Mesendoderm (in vitro differentiated cells): ENCODE measurements around the gene TMPRSS3.

ENCODE experiments used
- DNase-seq: peaks from one replicate; pipeline ENCODE4 v3.0.0; 2013
- H2AK5ac ChIP-seq: 2 replicates; pipeline ENCODE4 v1.6.1; 2013; ENCODE audit warnings: low read length, inconsistent platforms
- H2BK120ac ChIP-seq: 2 replicates; pipeline ENCODE4 v1.6.1; 2013; ENCODE audit warnings: low read depth, mild to moderate bottlenecking, low read length, moderate library complexity, mixed read lengths
- H2BK15ac ChIP-seq: replicated peaks from 2 replicates; pipeline ENCODE4 v1.6.1; 2013; ENCODE audit warnings: low read depth, mild to moderate bottlenecking, moderate library complexity
- H2BK5ac ChIP-seq: 2 replicates; pipeline ENCODE4 v1.6.1; 2013; ENCODE audit warnings: low read length, inconsistent platforms
- H3K18ac ChIP-seq: 2 replicates; pipeline ENCODE4 v1.6.1; 2013; ENCODE audit warnings: mild to moderate bottlenecking, low read length, mixed read lengths
- H3K23ac ChIP-seq: one replicate; pipeline ENCODE4 v1.6.1; 2013; ENCODE audit warnings: low read length
- H3K27ac ChIP-seq: 2 replicates; pipeline ENCODE4 v1.5.1; 2013; ENCODE audit warnings: low read depth, mild to moderate bottlenecking, inconsistent platforms, low read length, moderate library complexity
- H3K27me3 ChIP-seq: 2 replicates; pipeline ENCODE4 v1.6.1; 2013; ENCODE audit warnings: low read length, control low read depth, mild to moderate bottlenecking, inconsistent platforms; ENCODE audit not compliant: insufficient read depth, poor library complexity
- H3K36me3 ChIP-seq: 2 replicates; pipeline ENCODE4 v1.6.1; 2013; ENCODE audit warnings: low read length, inconsistent platforms; ENCODE audit not compliant: control insufficient read depth, insufficient read depth
- H3K4ac ChIP-seq: one replicate; pipeline ENCODE4 v1.6.1; 2013; ENCODE audit warnings: low read depth, mild to moderate bottlenecking, low read length, moderate library complexity
- H3K4me1 ChIP-seq: 2 replicates; pipeline ENCODE4 v1.6.1; 2013; ENCODE audit warnings: low read depth, low read length, inconsistent platforms; ENCODE audit not compliant: control insufficient read depth
- H3K4me2 ChIP-seq: 2 replicates; pipeline ENCODE4 v1.6.1; 2013; ENCODE audit warnings: low read length
- H3K4me3 ChIP-seq: 2 replicates; pipeline ENCODE4 v1.5.1; 2013; ENCODE audit warnings: mild to moderate bottlenecking, low read length
- H3K56ac ChIP-seq: one replicate; pipeline ENCODE4 v1.6.1; 2013; ENCODE audit warnings: low read length
- H3K79me1 ChIP-seq: 2 replicates; pipeline ENCODE4 v1.6.1; 2013; ENCODE audit warnings: low read length, inconsistent platforms
- H3K79me2 ChIP-seq: 2 replicates; pipeline ENCODE4 v1.6.1; 2013; ENCODE audit warnings: mild to moderate bottlenecking, low read length; ENCODE audit not compliant: control insufficient read depth, insufficient read depth
- H3K9ac ChIP-seq: 2 replicates; pipeline ENCODE4 v1.6.1; 2013; ENCODE audit warnings: low read length, inconsistent platforms
- H4K5ac ChIP-seq: one replicate; pipeline ENCODE4 v1.6.1; 2013; ENCODE audit warnings: low read length
- H4K8ac ChIP-seq: one replicate; pipeline ENCODE4 v1.6.1; 2013; ENCODE audit warnings: low read depth, mild to moderate bottlenecking, control low read depth, low read length, moderate library complexity
- WGBS: extraction: QIAGEN DNeasy Blood & Tissue Kit; methylation state at CpG from one replicate; pipeline ENCODE4 v1.1.7; 2013; ENCODE audit warnings: low lambda C conversion rate, missing lambda C conversion rate; ENCODE audit not compliant: insufficient coverage; ENCODE audit errors: extremely low coverage; 5-methylcytosine and 5-hydroxymethylcytosine counted together

Gene TMPRSS3

GRCh38 chr21:42388740-42389448, 7.0 kb downstream of the TMPRSS3 start:
- H4K5ac ChIP-seq, result no peak overlapping the region
- DNase-seq, result no peak
- WGBS, result no CpG with 5 or more reads among the region's 20 CpGs
- H3K9ac ChIP-seq, result no peak overlapping the region
- H2BK5ac ChIP-seq, result no peak overlapping the region
- no peaks in the 10 kb centered on the region for H3K4me1 ChIP-seq
- H3K4ac ChIP-seq, result no peak overlapping the region
- H2BK120ac ChIP-seq, result no peak overlapping the region
- no peak overlapping the region for H2BK15ac ChIP-seq
- no peaks in the 10 kb centered on the region for H3K79me1 ChIP-seq
- no peak overlapping the region for H3K4me2 ChIP-seq
- H3K36me3 ChIP-seq, result no peaks in the 10 kb centered on the region
- H3K27ac ChIP-seq, result no peak overlapping the region
- no peak overlapping the region for H2AK5ac ChIP-seq
- H4K8ac ChIP-seq, result no peak overlapping the region
- no peak overlapping the region for H3K18ac ChIP-seq
- H3K23ac ChIP-seq, result no peak overlapping the region
- no peak overlapping the region for H3K56ac ChIP-seq
- H3K27me3 ChIP-seq, result no peaks in the 10 kb centered on the region
- no peak overlapping the region for H3K4me3 ChIP-seq
- H3K79me2 ChIP-seq, result no peaks in the 10 kb centered on the region

GRCh38 chr21:42387843-42388340, 8.0 kb downstream of the TMPRSS3 start:
- no CpG with 5 or more reads among the region's 6 CpGs for WGBS

DNA sequence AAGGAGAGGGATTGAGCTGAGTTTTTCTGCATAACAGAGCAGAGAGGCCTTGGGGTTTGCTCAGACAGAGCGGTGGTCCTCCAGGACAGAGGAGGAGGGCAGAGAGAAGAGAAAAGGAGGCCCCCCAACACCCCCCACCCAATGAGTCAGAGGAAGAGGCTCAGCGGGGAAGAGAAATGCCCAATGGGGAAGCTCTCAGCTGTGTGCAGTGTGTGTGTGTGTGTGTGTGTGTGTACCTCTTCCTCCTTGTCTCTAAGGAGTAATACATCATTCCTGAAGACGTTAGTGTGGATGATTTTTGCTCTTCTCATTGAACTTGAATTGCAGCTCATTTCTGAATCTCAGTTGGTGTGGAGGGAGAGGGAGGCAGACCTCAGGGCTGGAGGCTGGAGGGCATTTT, 8.7 kb downstream of the TMPRSS3 start:
- H3K27ac ChIP-seq, result no peak overlapping the region
- H3K4me3 ChIP-seq, result no peak overlapping the region
- no peaks in the 10 kb centered on the region for H3K36me3 ChIP-seq
- H4K5ac ChIP-seq, result no peak overlapping the region
- DNase-seq, result no peak
- no peaks in the 10 kb centered on the region for H3K27me3 ChIP-seq
- H2BK5ac ChIP-seq, result no peak overlapping the region
- no peak overlapping the region for H3K23ac ChIP-seq
- no peak overlapping the region for H3K9ac ChIP-seq
- H3K79me2 ChIP-seq, result no peaks in the 10 kb centered on the region
- H3K4ac ChIP-seq, result no peak overlapping the region
- H2AK5ac ChIP-seq, result no peak overlapping the region
- WGBS, result no CpG with 5 or more reads among the region's 3 CpGs
- H3K56ac ChIP-seq, result no peak overlapping the region
- no peak overlapping the region for H4K8ac ChIP-seq
- no peak overlapping the region for H2BK120ac ChIP-seq
- H3K4me1 ChIP-seq, result no peaks in the 10 kb centered on the region
- no peaks in the 10 kb centered on the region for H3K79me1 ChIP-seq
- H2BK15ac ChIP-seq, result no peak overlapping the region
- no peak overlapping the region for H3K18ac ChIP-seq
- no peak overlapping the region for H3K4me2 ChIP-seq

More at GRCh38 chr21:42387843-42388340, 8.0 kb downstream of the TMPRSS3 start:
- no peak overlapping the region for H2BK5ac ChIP-seq
- H3K36me3 ChIP-seq, result no peaks in the 10 kb centered on the region
- no peak overlapping the region for H3K4me3 ChIP-seq
- H3K23ac ChIP-seq, result no peak overlapping the region
- no peak overlapping the region for H2BK15ac ChIP-seq
- no peak overlapping the region for H3K56ac ChIP-seq
- no peaks in the 10 kb centered on the region for H3K79me2 ChIP-seq
- H3K4me2 ChIP-seq, result no peak overlapping the region
- no peak overlapping the region for H2BK120ac ChIP-seq
- H2AK5ac ChIP-seq, result no peak overlapping the region
- H3K27me3 ChIP-seq, result no peaks in the 10 kb centered on the region
- H3K18ac ChIP-seq, result no peak overlapping the region
- no peak overlapping the region for H3K4ac ChIP-seq
- H3K79me1 ChIP-seq, result no peaks in the 10 kb centered on the region
- H4K8ac ChIP-seq, result no peak overlapping the region
- no peak overlapping the region for H3K27ac ChIP-seq
- no peak for DNase-seq
- H3K9ac ChIP-seq, result no peak overlapping the region
- H4K5ac ChIP-seq, result no peak overlapping the region
- H3K4me1 ChIP-seq, result no peaks in the 10 kb centered on the region

DNA sequence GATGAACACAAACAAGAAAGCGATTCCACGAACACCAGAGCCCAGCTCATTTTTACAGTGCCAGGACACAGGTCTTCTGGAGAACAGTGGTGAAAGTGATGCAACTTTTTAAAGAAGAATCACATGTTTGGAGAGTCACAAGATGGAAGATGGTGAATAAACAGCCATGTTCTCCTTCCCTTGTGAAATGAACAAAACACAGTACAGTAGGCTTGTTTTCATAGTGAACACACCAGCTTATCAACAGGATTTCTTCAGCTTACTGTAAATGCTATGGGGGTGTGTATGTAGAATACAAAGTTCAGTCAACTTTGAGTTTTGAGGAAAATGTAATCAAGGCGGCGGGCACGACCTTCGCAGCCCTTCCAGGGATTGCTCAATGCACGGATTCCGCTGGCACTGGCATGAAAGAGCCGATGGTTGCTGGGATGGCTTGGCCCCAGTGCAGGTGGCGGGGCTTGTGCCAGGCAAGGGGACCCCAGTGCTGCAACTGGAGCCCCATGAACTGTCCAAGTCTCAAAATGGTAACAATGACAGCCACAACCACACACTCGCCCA, 9.7 kb downstream of the TMPRSS3 start:
- Histone ChIP-seq H3K18ac (no peak overlapping the region), H3K4me2 (no peak overlapping the region), H3K4me1 (no peaks in the 10 kb centered on the region), H3K27me3 (no peaks in the 10 kb centered on the region), H4K5ac (no peak overlapping the region), H3K4ac (no peak overlapping the region), H3K23ac (no peak overlapping the region), H3K79me1 (no peaks in the 10 kb centered on the region), H2BK120ac (no peak overlapping the region), H2BK5ac (no peak overlapping the region), H2AK5ac (no peak overlapping the region), H4K8ac (no peak overlapping the region), H3K56ac (no peak overlapping the region), H3K9ac (no peak overlapping the region), H3K79me2 (no peaks in the 10 kb centered on the region), H3K27ac (no peak overlapping the region), H3K4me3 (no peak overlapping the region), H3K36me3 (no peaks in the 10 kb centered on the region), H2BK15ac (no peak overlapping the region)
- no CpG with 5 or more reads among the region's 11 CpGs for WGBS
- DNase-seq, result no peak

DNA sequence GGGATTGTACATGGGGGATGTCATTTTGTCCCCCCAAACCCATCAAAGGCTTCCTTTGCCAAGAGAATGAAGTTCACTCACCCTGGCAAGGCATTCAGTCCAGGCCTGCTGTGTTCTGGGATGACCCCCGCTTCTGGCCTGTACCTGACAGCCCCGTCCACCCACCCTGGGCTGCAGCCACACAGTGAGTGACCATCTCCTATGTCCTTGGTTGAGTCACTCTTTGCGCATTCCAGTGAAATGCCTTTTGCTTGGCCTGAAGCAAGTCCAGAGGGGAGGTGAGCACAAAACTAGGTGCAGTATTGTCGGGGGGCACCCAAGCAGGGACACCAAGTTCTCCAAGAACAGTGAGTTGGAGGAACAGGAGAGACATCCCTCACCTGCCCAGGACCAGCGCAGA, 10.2 kb downstream of the TMPRSS3 start:
- H3K36me3 ChIP-seq, result no peaks in the 10 kb centered on the region
- H3K79me2 ChIP-seq, result no peaks in the 10 kb centered on the region
- no peak overlapping the region for H2BK120ac ChIP-seq
- no peak overlapping the region for H4K8ac ChIP-seq
- no peak overlapping the region for H3K4ac ChIP-seq
- DNase-seq, result no peak
- no peak overlapping the region for H3K23ac ChIP-seq
- H3K56ac ChIP-seq, result no peak overlapping the region
- no peak overlapping the region for H2AK5ac ChIP-seq
- WGBS, result no CpG with 5 or more reads among the region's 5 CpGs
- no peak overlapping the region for H3K9ac ChIP-seq
- no peak overlapping the region for H3K18ac ChIP-seq
- H3K27ac ChIP-seq, result no peak overlapping the region
- no peak overlapping the region for H3K4me3 ChIP-seq
- no peak overlapping the region for H4K5ac ChIP-seq
- H2BK15ac ChIP-seq, result no peak overlapping the region
- no peaks in the 10 kb centered on the region for H3K27me3 ChIP-seq
- H2BK5ac ChIP-seq, result no peak overlapping the region
- no peaks in the 10 kb centered on the region for H3K4me1 ChIP-seq
- no peaks in the 10 kb centered on the region for H3K79me1 ChIP-seq
- H3K4me2 ChIP-seq, result no peak overlapping the region
